SK-N-SH (cell line): Measurements from ENCODE around the gene MBD4. TPM values are rescaled to one million over a fixed set of nuclear protein-coding genes. Genes with fewer than 3 reads are reported as not detected.

Source experiments
- CTCF ChIA-PET: fragments of 300-600, 350-600 bp; formaldehyde crosslinking; extraction: SDS; loops from one replicate; lab custom pipeline; 2021; lab: Yijun Ruan, JAX
- POLR2A ChIA-PET: fragments of 350-600 bp; sonication (Branson Sonifier 250); formaldehyde crosslinking; extraction: SDS; loops from one replicate; lab custom pipeline; 2020; ENCODE audit warnings: antibody characterized with exemption, inconsistent platforms; lab: Yijun Ruan, JAX
- DNase-seq: peaks from one replicate; pipeline ENCODE4 v3.0.0; 2012
- H2AFZ ChIP-seq: fragments of 200-600 bp; sonication (generic); 2 replicates; pipeline ENCODE4 v1.8.1; 2016; ENCODE audit warnings: antibody characterized with exemption, mild to moderate bottlenecking, low read depth
- H3F3A ChIP-seq: fragments of 200-600 bp; sonication (generic); replicated peaks from 2 replicates; pipeline ENCODE3; 2016; ENCODE audit warnings: antibody characterized with exemption, mild to moderate bottlenecking; ENCODE audit not compliant: insufficient read depth
- H3K27ac ChIP-seq, 2 experiments: fragments of 200-500 bp in 1 of 2; fragments of 200-600 bp in 1 of 2; sonication (Bioruptor generic) in 1 of 2; sonication (generic), shearing (Covaris generic) in 1 of 2; 2 replicates each; pipeline versions ENCODE4 v1.5.1 to v1.6.1; 2014 to 2016; ENCODE audit warnings: low read depth in 2 of 2, inconsistent platforms in 1 of 2, low read length in 1 of 2, mild to moderate bottlenecking in 1 of 2, mixed read lengths in 1 of 2
- H3K27me3 ChIP-seq: fragments of 200-600 bp; sonication (generic), shearing (Covaris generic); 2 replicates; pipeline ENCODE4 v1.6.1; 2016; ENCODE audit warnings: mixed run types; ENCODE audit not compliant: insufficient read depth
- H3K36me3 ChIP-seq, 2 experiments: fragments of 200-500 bp in 1 of 2; fragments of 200-600 bp in 1 of 2; sonication (Bioruptor generic) in 1 of 2; sonication (generic) in 1 of 2; replicated peaks in 1 of 2; 2 replicates each; pipeline versions ENCODE3 to v1.5.1; 2014 to 2016; ENCODE audit warnings: low read length in 1 of 2, mild to moderate bottlenecking in 1 of 2; ENCODE audit not compliant: insufficient read depth in 2 of 2, control insufficient read depth in 1 of 2
- H3K4me1 ChIP-seq, 2 experiments: fragments of 200-500 bp in 1 of 2; fragments of 200-600 bp in 1 of 2; sonication (Bioruptor generic) in 1 of 2; sonication (generic), shearing (Covaris generic) in 1 of 2; 2 replicates each; pipeline versions ENCODE4 v1.5.1 to v1.6.1; 2014 to 2016; ENCODE audit warnings: low read depth in 1 of 2, low read length in 1 of 2, mixed run types in 1 of 2; ENCODE audit not compliant: insufficient read depth in 2 of 2, control insufficient read depth in 1 of 2
- H3K4me2 ChIP-seq: fragments of 200-600 bp; sonication (generic), shearing (Covaris generic); 2 replicates; pipeline ENCODE4 v1.6.1; 2017; ENCODE audit warnings: mixed run types
- H3K4me3 ChIP-seq, 2 experiments: fragments of 200-500 bp in 1 of 2; fragments of 200-600 bp in 1 of 2; sonication (Bioruptor generic) in 1 of 2; sonication (generic), shearing (Covaris generic) in 1 of 2; 2 replicates each; pipeline versions ENCODE4 v1.5.1 to v1.8.1; 2014 to 2016; ENCODE audit warnings: low read depth in 2 of 2, inconsistent platforms in 1 of 2, low read length in 1 of 2, mild to moderate bottlenecking in 1 of 2, mixed read lengths in 1 of 2, moderate library complexity in 1 of 2
- H3K79me2 ChIP-seq: fragments of 200-600 bp; sonication (generic); 2 replicates; pipeline ENCODE4 v1.8.1; 2017; ENCODE audit warnings: mild to moderate bottlenecking; ENCODE audit not compliant: insufficient read depth
- H3K9ac ChIP-seq: fragments of 200-600 bp; sonication (generic); 2 replicates; pipeline ENCODE4 v1.6.1; 2017; ENCODE audit warnings: mixed run types
- H3K9me2 ChIP-seq: fragments of 200-600 bp; sonication (generic); 2 replicates; pipeline ENCODE4 v1.6.1; 2017; ENCODE audit warnings: mixed run types
- H3K9me3 ChIP-seq: fragments of 200-600 bp; sonication (generic); 2 replicates; pipeline ENCODE4 v1.6.1; 2017; ENCODE audit warnings: mixed run types, mild to moderate bottlenecking, moderate library complexity
- H4K20me1 ChIP-seq: fragments of 200-600 bp; sonication (generic); 2 replicates; pipeline ENCODE4 v1.6.1; 2017; ENCODE audit warnings: mild to moderate bottlenecking, mixed run types; ENCODE audit not compliant: insufficient read depth
- CHD2 ChIP-seq: fragments of 150-350 bp; IDR thresholded peaks from 2 replicates; pipeline ENCODE4 v1.6.1; 2018; ENCODE audit warnings: low read length; ENCODE audit not compliant: partially characterized antibody
- ELF1 ChIP-seq: IDR thresholded peaks from 2 replicates; pipeline ENCODE4 v1.4.0; 2012
- EP300 ChIP-seq, 2 experiments: IDR thresholded peaks; 2 replicates each; pipeline versions ENCODE4 v1.4.0 to v1.6.1; 2012; ENCODE audit warnings: borderline replicate concordance in 1 of 2, low read depth in 1 of 2, low read length in 1 of 2
- FOXM1 ChIP-seq: IDR thresholded peaks from 2 replicates; pipeline ENCODE4 v1.4.0; 2012; ENCODE audit warnings: low read depth, mild to moderate bottlenecking
- GABPA ChIP-seq: IDR thresholded peaks from 2 replicates; pipeline ENCODE4 v1.4.0; 2012; ENCODE audit warnings: low read depth, mild to moderate bottlenecking
- GATA2 ChIP-seq: sonication (generic); formaldehyde crosslinking; IDR thresholded peaks from 2 replicates; pipeline ENCODE4 v1.5.0; 2020; ENCODE audit warnings: mild to moderate bottlenecking, missing genetic modification reagents
- MEF2A ChIP-seq: IDR thresholded peaks from 2 replicates; pipeline ENCODE4 v1.4.0; 2012; ENCODE audit warnings: low read depth, borderline replicate concordance
- NFIC ChIP-seq: IDR thresholded peaks from 2 replicates; pipeline ENCODE4 v1.4.0; 2012; ENCODE audit warnings: borderline replicate concordance
- NRF1 ChIP-seq: IDR thresholded peaks from 2 replicates; pipeline ENCODE4 v1.6.1; 2012; ENCODE audit warnings: low read depth, mild to moderate bottlenecking, low read length
- RCOR1 ChIP-seq: fragments of 150-350 bp; IDR thresholded peaks from 2 replicates; pipeline ENCODE4 v1.6.1; 2017; ENCODE audit warnings: antibody characterized with exemption, low read length
- SIN3A ChIP-seq: IDR thresholded peaks from 2 replicates; pipeline ENCODE4 v1.6.1; 2012; ENCODE audit warnings: low read depth, mild to moderate bottlenecking, low read length, moderate library complexity, borderline replicate concordance
- TCF12 ChIP-seq: IDR thresholded peaks from 2 replicates; pipeline ENCODE4 v1.4.0; 2012
- TEAD4 ChIP-seq: IDR thresholded peaks from 2 replicates; pipeline ENCODE4 v1.4.0; 2012; ENCODE audit warnings: mild to moderate bottlenecking, borderline replicate concordance; ENCODE audit not compliant: insufficient read depth
- WGBS: methylation state at CpG from one replicate; pipeline ENCODE4 v1.1.6; 2017; ENCODE audit warnings: low lambda C conversion rate; 5-methylcytosine and 5-hydroxymethylcytosine counted together
- polyA plus RNA-seq, 3 experiments: library from polyadenylated mRNA; depleted of rRNA; stranded (reverse); fragments of >200 nt; gene quantifications; 2 replicates each; pipeline ENCODE4 v1.2.3, GENCODE V29; 2012
- TF ChIP-seq, protein P1 (sequence below): IDR thresholded peaks from 2 replicates; pipeline ENCODE4; 2012
- TF ChIP-seq, protein P2 (sequence below): fragments of 150-350 bp; IDR thresholded peaks from 2 replicates; pipeline ENCODE4 v1.6.1; 2016; ENCODE audit warnings: mild to moderate bottlenecking, low read depth, low read length
- TF ChIP-seq, protein P3 (sequence below): IDR thresholded peaks from 2 replicates; pipeline ENCODE4 v1.4.0; 2012; ENCODE audit warnings: low read depth
- TF ChIP-seq, protein P4 (sequence below): fragments of 150-350 bp; IDR thresholded peaks from 2 replicates; pipeline ENCODE4 v1.6.1; 2017; ENCODE audit warnings: antibody characterized with exemption, low read length, low read depth, borderline replicate concordance
- TF ChIP-seq, protein P5 (sequence below): IDR thresholded peaks from 2 replicates; pipeline ENCODE4 v1.4.0; 2012; ENCODE audit warnings: low read depth, borderline replicate concordance
- TF ChIP-seq, protein P6 (sequence below): fragments of 200-600 bp; sonication (generic); IDR thresholded peaks from 2 replicates; pipeline ENCODE4 v1.6.1; 2017; ENCODE audit warnings: antibody characterized with exemption, mild to moderate bottlenecking, moderate library complexity

The MBD4 gene
- polyA plus RNA-seq, 1 of the 3 experiments (the other 2 are of a cell fraction): 11.1 TPM

DNA sequence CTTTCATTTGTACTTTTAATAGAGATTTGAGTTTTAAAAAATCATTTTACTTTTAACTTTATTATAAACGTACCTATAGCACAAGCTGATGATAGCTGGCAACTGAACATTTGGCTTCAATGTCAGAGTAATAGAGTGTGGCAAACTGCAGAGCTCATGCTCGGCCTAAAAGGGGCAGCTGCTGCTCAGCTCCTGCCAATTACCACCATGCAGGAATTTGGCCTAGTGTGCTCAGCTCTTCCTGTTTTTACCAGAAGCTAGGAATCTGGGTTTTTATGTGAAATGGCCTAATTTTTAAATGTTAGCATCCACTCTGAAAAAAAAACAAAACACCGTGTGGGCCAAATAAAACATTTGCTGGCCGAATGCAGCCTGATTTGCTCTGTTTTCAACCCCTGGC is 2.0 kb upstream of the MBD4 start (continued):
- TF ChIP-seq GATA2: no peak
- TF ChIP-seq CHD2: peak; percentile 33
- TF ChIP-seq, all 33 proteins: peak for 6

DNA sequence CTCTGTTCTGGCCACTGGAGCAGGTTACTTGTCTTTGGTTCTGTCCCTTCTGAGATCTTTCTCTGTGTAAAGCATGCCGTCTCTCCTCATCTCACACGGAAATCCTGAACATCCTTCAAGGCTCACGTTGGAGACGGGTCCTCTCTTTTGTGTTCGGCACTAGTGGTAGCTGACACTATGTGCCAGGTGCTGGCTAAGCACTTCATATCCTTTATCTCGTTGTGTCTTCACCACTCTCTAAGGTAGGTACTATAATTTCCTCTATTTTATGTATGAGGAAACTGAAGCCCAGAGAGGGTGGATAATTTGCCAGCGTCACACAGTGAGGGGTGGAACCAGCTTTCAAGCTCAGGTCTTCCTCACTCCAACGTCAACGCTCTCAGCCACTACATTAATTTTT is 1.5 kb upstream of the MBD4 start:
- POLR2A ChIA-PET: interaction anchor here (1.0 to 2.3 kb wide), 2 partner anchors 117 to 125 kb away, joined by 4 to 12 read pairs; a partner anchor contains a TSS
- peaks cover 62% of the 10 kb centered on the region for H3K79me2 ChIP-seq

More for the DNA sequence above, 1.5 kb upstream of the MBD4 start:
- Histone ChIP-seq H3K9ac (peak overlapping the region; percentile 78; the same call in 1 of the 2 replicates), H3K36me3 (peaks cover 19 to 20% of the 10 kb centered on the region in 2 experiments), H2AFZ (peak overlapping the region; percentile 57), H3K4me2 (peak overlapping the region; percentile 85), H4K20me1 (no peaks in the 10 kb centered on the region), H3K9me2 (no peaks in the 10 kb centered on the region), H3K27me3 (no peaks in the 10 kb centered on the region), H3K9me3 (no peaks in the 10 kb centered on the region), H3K27ac (peak overlapping the region; percentile 83 to 91), H3F3A (peaks cover 13% of the 10 kb centered on the region), H3K4me3 (peak overlapping the region; percentile 82 to 93; a peak in 3 of 4 replicates), H3K4me1 (peaks cover 19 to 31% of the 10 kb centered on the region in 2 experiments; a peak in 3 of 4 replicates)
- no peak for TF ChIP-seq EP300 (IDR thresholded peaks at IDR 0.05; ENCODE audit: borderline replicate concordance in 1 of 2, low read depth in 1 of 2, low read length in 1 of 2)
- TF ChIP-seq, protein P1, sequence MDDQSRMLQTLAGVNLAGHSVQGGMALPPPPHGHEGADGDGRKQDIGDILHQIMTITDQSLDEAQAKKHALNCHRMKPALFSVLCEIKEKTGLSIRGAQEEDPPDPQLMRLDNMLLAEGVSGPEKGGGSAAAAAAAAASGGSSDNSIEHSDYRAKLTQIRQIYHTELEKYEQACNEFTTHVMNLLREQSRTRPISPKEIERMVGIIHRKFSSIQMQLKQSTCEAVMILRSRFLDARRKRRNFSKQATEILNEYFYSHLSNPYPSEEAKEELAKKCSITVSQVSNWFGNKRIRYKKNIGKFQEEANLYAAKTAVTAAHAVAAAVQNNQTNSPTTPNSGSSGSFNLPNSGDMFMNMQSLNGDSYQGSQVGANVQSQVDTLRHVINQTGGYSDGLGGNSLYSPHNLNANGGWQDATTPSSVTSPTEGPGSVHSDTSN: no peak
- TF ChIP-seq MEF2A: no peak
- TF ChIP-seq ELF1: no peak
- no peak for TF ChIP-seq TCF12
- TF ChIP-seq, protein P2, sequence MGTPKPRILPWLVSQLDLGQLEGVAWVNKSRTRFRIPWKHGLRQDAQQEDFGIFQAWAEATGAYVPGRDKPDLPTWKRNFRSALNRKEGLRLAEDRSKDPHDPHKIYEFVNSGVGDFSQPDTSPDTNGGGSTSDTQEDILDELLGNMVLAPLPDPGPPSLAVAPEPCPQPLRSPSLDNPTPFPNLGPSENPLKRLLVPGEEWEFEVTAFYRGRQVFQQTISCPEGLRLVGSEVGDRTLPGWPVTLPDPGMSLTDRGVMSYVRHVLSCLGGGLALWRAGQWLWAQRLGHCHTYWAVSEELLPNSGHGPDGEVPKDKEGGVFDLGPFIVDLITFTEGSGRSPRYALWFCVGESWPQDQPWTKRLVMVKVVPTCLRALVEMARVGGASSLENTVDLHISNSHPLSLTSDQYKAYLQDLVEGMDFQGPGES: no peak
- TF ChIP-seq, protein P3, sequence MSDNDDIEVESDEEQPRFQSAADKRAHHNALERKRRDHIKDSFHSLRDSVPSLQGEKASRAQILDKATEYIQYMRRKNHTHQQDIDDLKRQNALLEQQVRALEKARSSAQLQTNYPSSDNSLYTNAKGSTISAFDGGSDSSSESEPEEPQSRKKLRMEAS: no peak
- TF ChIP-seq TEAD4: no peak
- TF ChIP-seq GABPA: no peak
- TF ChIP-seq GATA2: no peak
- TF ChIP-seq, protein P4, sequence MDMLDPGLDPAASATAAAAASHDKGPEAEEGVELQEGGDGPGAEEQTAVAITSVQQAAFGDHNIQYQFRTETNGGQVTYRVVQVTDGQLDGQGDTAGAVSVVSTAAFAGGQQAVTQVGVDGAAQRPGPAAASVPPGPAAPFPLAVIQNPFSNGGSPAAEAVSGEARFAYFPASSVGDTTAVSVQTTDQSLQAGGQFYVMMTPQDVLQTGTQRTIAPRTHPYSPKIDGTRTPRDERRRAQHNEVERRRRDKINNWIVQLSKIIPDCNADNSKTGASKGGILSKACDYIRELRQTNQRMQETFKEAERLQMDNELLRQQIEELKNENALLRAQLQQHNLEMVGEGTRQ: no peak
- TF ChIP-seq, protein P5, sequence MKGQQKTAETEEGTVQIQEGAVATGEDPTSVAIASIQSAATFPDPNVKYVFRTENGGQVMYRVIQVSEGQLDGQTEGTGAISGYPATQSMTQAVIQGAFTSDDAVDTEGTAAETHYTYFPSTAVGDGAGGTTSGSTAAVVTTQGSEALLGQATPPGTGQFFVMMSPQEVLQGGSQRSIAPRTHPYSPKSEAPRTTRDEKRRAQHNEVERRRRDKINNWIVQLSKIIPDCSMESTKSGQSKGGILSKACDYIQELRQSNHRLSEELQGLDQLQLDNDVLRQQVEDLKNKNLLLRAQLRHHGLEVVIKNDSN: no peak
- no peak for TF ChIP-seq FOXM1
- TF ChIP-seq SIN3A: no peak
- TF ChIP-seq, protein P6, sequence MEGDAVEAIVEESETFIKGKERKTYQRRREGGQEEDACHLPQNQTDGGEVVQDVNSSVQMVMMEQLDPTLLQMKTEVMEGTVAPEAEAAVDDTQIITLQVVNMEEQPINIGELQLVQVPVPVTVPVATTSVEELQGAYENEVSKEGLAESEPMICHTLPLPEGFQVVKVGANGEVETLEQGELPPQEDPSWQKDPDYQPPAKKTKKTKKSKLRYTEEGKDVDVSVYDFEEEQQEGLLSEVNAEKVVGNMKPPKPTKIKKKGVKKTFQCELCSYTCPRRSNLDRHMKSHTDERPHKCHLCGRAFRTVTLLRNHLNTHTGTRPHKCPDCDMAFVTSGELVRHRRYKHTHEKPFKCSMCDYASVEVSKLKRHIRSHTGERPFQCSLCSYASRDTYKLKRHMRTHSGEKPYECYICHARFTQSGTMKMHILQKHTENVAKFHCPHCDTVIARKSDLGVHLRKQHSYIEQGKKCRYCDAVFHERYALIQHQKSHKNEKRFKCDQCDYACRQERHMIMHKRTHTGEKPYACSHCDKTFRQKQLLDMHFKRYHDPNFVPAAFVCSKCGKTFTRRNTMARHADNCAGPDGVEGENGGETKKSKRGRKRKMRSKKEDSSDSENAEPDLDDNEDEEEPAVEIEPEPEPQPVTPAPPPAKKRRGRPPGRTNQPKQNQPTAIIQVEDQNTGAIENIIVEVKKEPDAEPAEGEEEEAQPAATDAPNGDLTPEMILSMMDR: no peak
- no peak for TF ChIP-seq NRF1
- no peak for TF ChIP-seq RCOR1
- no peak for TF ChIP-seq NFIC
- CTCF ChIA-PET: no interaction called here
- DNase-seq: no peak
- 77% methylated on average over 9 of the region's 9 CpGs for WGBS
